GM18873 (cell line): Measurements from ENCODE around the gene EIF3J.
"Not testable (repeated sequence)": the region's sequence is repeated elsewhere in the genome, so short reads cannot be mapped to it uniquely, and the experiment has no call there.

Source experiments
- ATAC-seq: cut with Tn5 transposase; IDR thresholded peaks from one replicate; pipeline ENCODE4 v1.9.1; 2021; ENCODE audit warnings: mild to moderate bottlenecking, moderate library complexity, moderate number of reproducible peaks; ENCODE audit not compliant: unreplicated experiment, low FRiP score

Gene EIF3J, protein sequence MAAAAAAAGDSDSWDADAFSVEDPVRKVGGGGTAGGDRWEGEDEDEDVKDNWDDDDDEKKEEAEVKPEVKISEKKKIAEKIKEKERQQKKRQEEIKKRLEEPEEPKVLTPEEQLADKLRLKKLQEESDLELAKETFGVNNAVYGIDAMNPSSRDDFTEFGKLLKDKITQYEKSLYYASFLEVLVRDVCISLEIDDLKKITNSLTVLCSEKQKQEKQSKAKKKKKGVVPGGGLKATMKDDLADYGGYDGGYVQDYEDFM

DNA sequence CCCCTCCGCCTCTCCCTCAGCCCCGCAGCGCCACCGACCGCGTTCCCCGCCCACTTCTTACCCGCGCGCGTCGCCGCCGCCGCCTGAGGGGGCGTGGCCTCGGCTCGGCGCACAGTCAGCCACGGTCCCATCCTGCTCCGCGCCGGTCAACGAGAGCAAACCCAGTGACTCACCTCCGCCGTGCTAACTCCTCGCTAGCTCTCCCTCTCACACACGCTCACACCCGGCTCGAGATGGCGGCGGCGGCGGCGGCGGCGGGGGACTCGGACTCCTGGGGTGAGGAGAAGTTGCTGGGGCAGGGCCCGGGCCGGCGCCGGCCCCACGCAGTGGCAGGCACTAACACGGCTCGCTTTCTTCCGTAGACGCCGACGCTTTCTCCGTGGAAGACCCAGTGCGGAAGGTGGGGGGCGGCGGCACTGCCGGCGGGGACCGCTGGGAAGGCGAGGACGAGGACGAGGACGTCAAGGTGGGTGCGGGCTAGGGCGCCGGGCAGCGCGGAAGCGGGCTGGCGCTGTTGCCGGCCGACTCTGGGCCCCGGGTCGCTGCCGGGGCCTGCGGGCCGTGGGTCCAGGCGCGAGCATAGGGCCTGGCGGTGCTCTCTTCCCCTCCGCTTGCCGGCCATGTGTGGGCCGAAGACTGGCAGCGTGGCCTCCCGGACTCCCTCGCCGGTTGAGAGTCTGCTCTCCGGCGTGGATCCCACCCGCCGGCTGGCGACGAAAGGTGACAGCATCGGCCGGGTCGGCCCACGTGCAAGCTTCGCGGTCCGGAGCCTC lies at the start of gene EIF3J:
Gene EIF3J (plus strand): TSS at position 186 of the 773 bp plus-strand sequence. CDS start 48 bp downstream, at position 234.
- peak; percentile 76 for ATAC-seq

DNA sequence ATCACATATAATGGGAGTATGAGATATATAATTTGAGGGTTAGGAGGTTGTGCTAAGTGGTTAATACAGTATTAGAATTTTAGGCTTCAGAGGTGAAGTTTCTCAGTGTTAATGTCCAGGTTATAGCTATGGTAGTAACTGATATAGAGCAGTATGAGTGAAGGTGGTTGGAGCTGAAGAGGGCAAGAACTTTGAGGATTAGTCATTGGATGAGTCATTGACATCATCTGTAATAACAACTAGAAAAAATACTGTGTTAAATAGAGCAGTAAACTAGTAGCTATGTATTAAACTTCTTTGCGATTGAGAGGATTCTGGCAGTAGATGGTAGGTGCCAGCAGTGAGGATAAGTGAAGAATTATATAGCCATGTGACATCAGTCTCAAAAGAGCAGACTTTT lies 47.5 kb upstream of the EIF3J start:
- ATAC-seq, result no peak

DNA sequence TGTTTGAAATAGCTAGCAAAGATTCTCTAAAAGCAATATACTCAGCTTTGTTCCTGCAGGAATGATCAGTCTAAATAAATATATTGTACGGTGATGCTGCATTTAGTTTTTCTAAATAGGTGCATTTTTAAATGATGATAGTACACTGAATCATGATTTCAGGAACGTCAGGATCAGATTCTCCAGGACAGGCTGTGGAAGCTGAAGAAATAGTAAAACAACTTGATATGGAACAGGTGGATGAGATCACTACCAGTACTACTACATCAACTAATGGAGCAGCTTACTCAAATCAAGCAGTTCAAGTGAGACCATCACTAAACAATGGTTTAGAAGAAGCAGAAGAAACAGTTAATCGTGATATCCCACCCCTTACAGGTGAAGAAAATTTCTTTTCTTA lies 46.3 kb upstream of the EIF3J start:
- no peak for ATAC-seq

DNA sequence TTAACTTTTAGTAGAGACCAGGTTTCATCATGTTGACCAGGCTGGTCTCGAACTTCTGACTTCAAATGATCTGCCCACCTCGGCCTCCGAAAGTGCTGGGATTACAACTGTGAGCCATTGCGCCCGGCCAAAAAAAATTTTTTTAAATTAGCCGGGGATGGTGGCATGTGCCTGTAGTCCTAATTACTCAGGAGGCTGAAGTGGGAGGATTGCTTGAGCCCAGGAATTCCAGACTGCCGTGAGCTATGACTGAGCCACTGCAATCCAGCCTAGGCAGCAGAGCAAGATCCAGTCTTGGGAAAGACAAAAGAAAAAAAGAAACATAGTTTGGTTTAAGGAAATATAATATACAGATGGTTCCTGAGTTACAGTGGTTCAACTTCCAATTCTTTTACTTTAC lies 44.9 kb upstream of the EIF3J start:
- no peak for ATAC-seq

DNA sequence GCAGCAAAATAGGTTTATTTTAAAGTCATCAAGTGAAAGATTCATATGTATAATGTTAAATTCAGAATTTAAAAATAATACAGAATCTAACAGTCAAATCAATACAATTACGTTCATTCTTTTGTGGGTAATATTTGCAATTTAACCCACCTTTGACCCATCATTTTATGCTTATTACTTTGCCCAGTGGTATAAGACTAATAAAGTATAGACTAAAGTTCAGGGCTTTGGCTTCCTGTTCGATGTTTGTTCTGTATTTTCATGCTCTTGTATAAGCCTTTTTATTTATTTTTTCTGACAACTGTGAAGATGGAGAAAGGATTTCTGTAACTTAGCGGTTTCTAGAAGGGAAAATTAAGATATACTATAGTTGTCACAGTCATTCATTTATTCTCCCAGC lies 44.3 kb upstream of the EIF3J start:
- no peak for ATAC-seq

DNA sequence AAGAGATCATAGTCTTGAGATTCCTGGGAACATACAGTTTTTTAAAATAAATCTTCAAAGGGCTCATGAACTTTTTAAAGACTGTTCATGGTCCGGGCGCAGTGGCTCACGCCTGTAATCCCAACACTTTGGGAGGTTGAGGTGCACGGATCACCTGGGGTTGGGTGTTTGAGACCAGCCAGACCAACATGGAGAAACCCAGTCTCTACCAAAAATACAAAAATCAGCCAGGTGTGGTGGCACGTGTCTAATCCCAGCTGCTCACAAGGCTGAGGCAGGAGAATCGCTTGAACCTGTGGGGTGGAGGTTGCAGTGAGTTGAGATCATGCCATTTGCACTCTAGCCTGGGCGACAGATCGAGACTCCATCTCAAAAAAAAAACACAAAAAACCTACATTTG lies 41.4 kb upstream of the EIF3J start:
- ATAC-seq, result no peak

DNA sequence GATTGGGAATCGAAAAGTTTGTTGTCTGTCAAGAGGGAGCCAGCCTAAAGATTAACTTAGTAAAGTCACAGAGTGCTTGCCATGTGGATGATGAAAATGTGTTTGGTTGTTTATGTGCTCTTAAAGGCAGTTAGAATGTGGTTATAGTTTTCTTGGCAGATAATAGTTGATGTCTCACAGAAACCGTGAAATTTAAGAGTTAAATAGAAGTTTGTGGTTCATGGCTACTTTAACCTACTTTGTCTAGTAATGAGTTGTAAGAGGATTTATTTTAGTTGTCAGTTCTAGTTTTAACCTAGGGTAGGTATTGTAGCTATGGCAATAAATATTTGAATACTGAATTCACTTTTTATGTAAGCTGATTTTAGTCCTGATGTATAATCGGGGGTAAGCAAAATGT lies 36.4 kb upstream of the EIF3J start:
- ATAC-seq, result no peak

DNA sequence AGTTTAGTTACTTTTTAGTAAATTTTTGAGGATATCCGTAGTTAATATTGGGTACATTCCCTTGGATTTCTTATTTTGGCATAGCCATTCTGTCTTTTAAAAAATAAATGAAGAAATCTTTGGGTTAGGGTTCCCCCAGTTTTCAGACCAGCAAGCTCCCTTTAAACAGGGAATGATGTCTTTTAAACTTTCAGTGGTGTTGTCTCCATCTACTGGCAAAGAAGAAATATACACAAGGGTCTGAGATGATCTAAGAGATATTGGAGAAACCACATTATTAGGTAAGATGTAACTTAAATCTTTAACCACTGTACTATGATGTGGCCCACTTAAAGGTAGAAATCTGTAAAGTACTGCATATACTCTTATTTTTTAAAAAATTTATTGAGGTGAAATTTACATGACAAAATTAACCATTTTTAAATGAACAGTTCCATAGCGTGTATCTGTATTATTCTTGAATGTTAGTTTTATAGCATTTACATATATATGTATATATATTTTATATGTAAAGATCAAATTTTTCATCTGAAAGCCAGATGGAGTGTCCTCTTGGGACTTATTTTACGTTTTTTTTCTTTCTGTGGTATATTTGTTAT lies 35.1 kb upstream of the EIF3J start:
- no peak for ATAC-seq

DNA sequence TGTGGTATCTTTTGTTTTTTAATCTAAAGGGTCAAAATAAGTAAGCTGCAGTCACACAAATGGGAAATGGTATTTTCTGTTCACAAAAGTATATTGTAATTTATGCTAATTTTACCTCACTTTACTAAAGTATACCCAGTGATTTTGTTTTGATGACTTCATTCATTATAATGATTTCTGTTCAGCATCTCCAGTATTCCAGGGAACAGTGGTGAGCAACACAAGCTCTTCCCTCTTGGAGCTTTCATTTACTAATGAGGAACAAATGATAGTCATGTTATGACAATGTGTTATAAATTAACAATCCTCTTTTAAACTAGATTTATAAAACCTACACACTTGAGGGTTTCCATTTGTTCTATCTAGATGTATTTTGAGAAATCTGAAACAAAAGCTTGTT lies 20.5 kb upstream of the EIF3J start:
- no peak for ATAC-seq

DNA sequence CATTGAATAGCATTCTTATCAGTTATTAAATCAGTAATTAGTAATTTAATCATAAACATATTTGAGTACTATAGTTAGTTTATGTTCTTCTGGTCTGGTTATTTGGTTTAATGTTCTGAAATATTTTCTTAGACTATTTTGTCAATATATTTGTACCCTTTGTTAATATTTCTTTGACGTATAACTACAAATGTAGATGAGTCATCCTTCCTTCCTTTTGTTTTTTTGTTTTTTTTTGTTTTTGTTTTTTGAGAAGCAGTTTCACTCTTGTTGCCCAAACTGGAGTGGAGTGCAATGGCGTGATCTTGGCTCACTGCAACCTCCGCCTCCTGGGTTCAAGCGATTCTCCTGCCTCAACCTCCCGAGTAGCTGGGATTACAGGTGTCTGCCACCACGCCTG lies 17.4 kb upstream of the EIF3J start:
- ATAC-seq, result no peak

DNA sequence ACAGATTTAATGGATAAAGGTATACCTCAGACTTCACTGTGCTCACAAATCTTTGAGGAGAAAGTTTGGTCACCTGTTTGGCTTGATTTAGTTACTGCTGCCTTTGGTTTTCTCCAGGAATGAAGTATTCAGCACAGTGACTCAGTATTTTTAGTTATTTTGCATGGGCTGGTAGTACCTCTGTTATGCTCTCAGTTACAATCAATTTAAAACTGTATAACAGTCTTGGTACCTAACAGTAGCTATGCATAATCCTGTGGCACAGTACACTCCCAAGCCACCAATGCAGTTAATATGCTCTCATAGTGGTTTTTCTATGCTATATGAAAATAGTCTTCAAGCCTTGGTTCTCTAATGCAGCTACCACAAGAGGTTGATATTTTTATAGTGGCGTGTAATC lies 11.9 kb upstream of the EIF3J start:
- no peak for ATAC-seq

DNA sequence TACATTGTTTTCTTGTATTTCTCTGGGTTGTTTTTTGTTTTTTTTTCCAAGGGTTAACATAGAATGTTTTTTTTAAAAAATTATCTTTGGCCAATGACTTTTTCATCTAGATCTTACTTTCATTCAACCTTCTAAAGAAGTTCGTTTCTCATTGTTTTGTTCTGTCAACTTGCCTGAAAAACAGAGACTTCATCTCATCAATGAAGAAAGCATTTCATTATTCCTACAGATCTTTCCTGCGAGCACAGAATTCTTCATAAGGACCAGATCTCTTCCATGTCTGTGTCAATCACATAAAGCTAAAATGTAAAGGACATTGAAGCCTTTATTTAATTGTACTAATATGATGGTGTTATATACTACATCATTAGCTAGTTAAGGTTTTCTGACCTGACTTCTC lies 9.7 kb upstream of the EIF3J start:
- no peak for ATAC-seq

DNA sequence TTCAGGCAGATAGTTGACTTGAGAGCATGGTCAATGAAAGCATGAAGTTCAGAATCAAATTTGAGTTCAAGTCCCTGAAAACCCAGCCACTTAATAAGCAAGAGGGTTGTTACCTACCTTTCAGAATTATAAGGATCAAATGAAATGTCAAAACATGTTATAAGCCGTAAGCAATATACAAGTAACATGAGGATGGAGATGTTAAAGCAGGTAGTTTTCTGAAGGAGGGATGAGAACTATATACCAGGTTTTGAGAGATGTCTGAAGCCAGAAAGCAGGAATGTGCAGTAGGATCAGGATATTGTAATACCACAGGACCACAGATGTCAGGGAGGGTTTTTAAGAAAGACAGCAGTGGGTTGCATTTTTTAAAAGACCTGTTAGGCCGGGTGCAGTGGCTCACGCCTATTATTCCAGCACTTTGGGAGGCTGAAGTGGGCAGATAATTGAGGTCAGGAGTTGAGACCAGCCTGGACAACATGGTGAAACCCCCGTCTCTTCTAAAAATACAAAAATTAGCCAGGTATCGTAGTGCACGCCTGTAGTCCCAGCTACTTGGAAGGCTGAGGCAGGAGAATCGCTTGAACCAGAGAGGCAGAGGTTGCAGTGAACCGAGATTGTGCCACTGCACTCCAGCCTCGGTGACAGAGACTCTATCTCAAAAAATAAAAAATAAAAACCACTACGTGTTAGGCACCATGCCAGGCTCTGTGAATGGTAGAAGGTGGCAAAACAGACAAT lies 6.9 kb upstream of the EIF3J start:
- ATAC-seq, result no peak

DNA sequence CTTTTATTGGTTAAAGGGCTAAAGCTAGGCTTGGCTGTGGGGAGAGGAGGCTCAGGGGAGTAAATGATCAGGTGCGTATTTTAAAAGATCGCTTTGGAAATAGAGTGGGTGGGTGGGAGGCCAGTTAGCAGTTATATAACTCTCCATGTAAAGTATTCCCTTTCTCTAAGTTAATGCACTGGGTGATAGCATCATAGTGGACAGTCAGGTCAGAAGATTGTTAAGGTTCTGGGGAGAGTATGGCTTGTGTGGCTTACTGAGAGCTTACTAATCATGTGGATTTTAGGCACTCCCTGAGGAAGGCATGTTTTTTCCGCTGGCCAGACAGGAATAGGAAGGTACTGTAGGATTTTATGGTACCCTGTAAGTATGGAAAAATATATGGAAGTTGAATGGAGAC lies 6.3 kb upstream of the EIF3J start:
- no peak for ATAC-seq

DNA sequence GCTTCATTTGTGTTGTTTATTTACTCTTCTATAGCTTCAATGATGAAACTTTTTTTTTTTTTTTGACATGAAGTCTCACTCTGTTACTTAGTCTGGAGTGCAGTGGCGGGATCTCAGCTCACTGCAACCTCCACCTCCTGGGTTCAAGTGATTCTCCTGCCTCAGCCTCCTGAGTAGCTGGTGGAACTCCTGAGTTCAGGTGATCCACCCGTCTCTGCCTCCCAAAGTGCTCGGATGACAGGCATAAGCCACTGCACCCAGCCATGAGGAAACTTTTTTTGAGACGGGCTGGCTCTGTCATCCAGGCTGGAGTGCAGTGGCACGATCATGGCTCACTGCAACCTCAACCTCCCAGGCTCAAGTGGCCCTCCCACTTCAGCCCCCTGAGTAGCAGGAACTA lies 4.7 kb upstream of the EIF3J start:
- not testable (repeated sequence) for ATAC-seq

DNA sequence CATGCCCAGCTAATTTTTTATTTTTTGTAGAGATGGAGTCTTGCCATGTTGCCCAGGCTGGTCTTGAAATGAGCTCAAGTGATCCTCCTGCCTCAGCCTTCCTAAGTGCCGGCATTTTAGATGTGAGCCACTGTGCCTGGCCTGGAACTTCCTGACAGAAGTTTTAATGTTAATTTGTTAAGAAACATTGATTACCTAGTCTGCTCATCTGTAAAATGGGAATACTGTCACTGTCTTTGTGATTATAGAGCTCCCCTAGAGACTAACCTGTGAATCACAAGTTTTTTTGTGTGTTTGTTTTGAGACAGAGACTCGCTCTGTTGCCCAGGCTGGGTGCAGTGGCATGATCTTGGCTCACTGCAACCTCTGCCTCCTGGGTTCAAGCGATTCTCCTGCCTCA lies 4.3 kb upstream of the EIF3J start:
- no peak for ATAC-seq

DNA sequence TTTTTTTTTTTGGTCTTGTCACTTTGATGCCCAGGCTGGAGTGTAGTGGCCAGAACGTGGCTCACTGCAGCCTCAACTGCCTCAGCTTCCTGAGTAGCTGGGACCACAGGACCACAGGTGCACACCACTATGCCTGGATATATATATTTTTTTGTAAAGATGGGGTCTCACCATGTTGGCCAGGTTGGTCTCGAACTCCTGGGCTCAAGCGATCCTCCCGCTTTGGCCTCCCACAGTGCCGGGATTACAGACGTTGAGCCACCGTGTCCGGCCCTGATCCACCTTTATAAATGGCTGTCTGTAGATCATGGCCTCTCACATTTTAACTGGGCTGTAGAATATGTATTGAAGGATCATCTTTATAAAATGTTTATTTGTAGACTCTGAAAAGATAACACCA lies 1.9 kb upstream of the EIF3J start:
- no peak for ATAC-seq

DNA sequence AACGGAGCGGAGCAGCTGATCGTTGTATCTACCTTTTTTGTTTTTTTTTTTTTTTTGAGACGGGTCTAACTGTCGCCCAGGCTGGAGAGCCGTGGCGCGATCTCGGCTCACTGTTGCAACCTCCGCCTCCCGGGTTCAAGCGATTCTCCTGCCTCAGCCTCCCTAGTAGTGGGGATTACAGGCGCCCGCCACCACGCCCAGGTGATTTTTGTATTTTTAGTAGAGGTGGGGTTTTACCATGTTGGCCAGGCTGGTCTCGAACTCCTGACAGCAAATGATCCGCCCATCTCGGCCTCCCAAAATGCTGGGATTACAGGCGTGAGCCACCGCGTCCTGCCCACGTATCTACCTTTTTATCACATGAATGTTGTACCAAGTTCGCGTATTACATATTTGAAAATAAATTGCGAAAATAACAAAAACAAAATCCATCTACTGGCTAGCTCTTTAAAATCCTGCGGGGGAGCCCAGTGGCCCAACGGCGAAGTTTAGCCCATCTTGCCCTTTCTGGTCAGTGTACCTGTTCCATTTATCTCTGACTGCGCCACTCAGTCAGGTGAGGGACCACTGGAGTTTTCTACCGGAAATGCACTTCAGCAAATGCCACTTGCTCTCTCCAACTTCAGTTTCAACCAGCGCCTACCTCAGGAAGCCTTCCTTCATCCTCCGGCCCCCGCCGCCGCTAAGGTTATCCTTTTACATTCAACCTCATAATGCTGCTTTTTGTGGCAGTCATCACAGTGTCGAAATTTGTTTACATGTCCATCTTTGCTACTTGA lies 1.2 kb upstream of the EIF3J start:
- no peak for ATAC-seq

DNA sequence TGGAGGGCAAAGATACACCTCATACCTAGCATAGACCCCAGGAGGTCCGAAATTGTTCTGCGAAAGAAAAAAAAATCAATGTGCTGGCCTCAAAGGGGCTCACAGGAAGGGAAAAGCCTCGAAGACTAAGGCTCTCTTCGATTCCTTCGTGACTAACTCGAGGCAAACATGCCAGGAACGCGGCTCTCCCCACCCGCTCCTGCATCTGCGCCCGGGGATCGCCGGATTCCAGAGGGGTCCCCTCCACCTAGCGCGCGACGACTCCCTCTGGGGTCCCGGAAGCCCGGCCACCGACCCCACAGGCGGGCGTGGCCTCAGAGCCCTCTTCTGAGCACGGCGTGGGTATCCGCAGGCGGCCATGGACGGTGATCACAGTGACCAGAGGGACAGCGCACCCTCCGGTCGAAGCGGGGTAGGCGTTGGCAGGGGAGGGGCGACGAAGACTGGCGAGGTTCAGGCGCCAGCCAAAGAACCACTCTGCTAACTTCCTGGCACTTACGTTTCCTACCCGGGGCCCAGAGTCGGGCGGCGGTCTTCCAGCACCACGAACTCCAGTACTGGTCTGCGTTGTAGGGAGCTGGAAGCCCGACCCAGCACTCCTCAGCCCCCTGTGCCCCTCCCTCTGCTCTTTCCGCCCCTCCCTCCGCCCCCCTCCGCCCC lies 515 bp upstream of the EIF3J start:
- ATAC-seq, result peak; percentile 60

DNA sequence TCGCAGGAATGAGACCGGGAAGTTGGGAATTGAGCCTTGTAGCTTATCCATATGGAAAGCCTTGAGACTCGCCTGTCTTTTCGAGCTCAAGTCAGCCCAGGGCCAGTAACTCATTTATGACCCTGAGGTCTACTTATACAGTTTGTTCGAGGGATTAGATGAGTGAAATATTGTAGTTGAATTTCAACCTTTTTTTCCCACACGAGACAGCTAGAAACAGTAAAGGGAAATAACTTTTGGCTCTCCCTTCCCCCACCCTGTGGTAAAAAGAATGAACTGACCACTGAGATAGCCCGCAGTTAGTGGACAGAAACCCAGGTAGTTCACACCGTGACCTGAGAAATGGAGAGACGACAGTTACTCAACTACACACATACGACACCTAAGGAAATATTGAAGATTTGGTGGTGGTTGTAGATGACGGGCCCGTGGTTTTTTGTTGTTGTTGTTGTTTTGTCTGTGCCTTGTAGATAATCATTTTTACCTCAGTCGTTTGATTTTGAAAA lies 841 bp downstream of the EIF3J start:
- ATAC-seq, result no peak
